HEK293 (cell line): Measurements from ENCODE around the gene LPXN.

Experiments used
- CTCF ChIA-PET: fragments of 350-600 bp; formaldehyde crosslinking; extraction: SDS; loops from one replicate; lab custom pipeline; 2021; ENCODE audit warnings: antibody characterized with exemption; lab: Yijun Ruan, JAX
- POLR2A ChIA-PET: fragments of 300-600 bp; formaldehyde crosslinking; extraction: SDS; loops from one replicate; lab custom pipeline; 2020; ENCODE audit warnings: antibody characterized with exemption, inconsistent platforms; lab: Yijun Ruan, JAX
- H3K27ac ChIP-seq: fragments of 200-500 bp; sonication (Bioruptor generic); 2 replicates; pipeline ENCODE4 v1.5.1; 2014; ENCODE audit warnings: low read depth, low read length, control low read depth, inconsistent platforms; ENCODE audit errors: extremely low read depth
- H3K36me3 ChIP-seq, 2 experiments: fragments of 200-500 bp in 1 of 2; sonication (Bioruptor generic) in 1 of 2; 1 replicate in 1 of 2; 2 replicates in 1 of 2; pipeline ENCODE4 v1.5.1; 2014 to 2017; ENCODE audit warnings: inconsistent platforms in 2 of 2, low read length in 2 of 2; ENCODE audit not compliant: control insufficient read depth in 2 of 2, insufficient read depth in 1 of 2
- H3K4me1 ChIP-seq: fragments of 200-500 bp; sonication (Bioruptor generic); 2 replicates; pipeline ENCODE4 v1.5.1; 2014; ENCODE audit warnings: mild to moderate bottlenecking, low read length, inconsistent platforms; ENCODE audit not compliant: control insufficient read depth, insufficient read depth
- H3K4me3 ChIP-seq: 2 replicates; pipeline ENCODE4 v1.5.1; 2011; ENCODE audit warnings: low read depth, mild to moderate bottlenecking, control low read depth, low read length, moderate library complexity
- H3K9me3 ChIP-seq: fragments of 200-500 bp; sonication (Bioruptor generic); 2 replicates; pipeline ENCODE4 v1.5.1; 2014; ENCODE audit warnings: low read depth, low read length, inconsistent platforms; ENCODE audit not compliant: control insufficient read depth, insufficient read depth
- BCL11A ChIP-seq: fragments of 450-650 bp; formaldehyde crosslinking; IDR thresholded peaks from 2 replicates; pipeline ENCODE4 v1.5.1; 2016; ENCODE audit warnings: low read depth, missing biosample characterization, missing genetic modification characterization
- GLI2 ChIP-seq: fragments of 450-650 bp; formaldehyde crosslinking; IDR thresholded peaks from 2 replicates; pipeline ENCODE4; 2017; ENCODE audit warnings: missing biosample characterization, missing genetic modification characterization, low read depth, borderline replicate concordance
- KLF16 ChIP-seq: fragments of 450-650 bp; formaldehyde crosslinking; IDR thresholded peaks from 2 replicates; pipeline ENCODE4 v1.5.1; 2017; ENCODE audit warnings: missing biosample characterization, missing genetic modification characterization
- SCRT1 ChIP-seq: fragments of 450-650 bp; formaldehyde crosslinking; IDR thresholded peaks from 2 replicates; pipeline ENCODE4 v1.5.1; 2016; ENCODE audit warnings: missing biosample characterization, missing genetic modification characterization, borderline replicate concordance
- YY1 ChIP-seq: fragments of 450-650 bp; formaldehyde crosslinking; IDR thresholded peaks from 2 replicates; pipeline ENCODE4 v1.5.1; 2018; ENCODE audit warnings: missing biosample characterization, missing genetic modification characterization
- ZFP41 ChIP-seq: fragments of 450-650 bp; formaldehyde crosslinking; IDR thresholded peaks from 2 replicates; pipeline ENCODE4 v1.5.1; 2016; ENCODE audit warnings: missing biosample characterization, missing genetic modification characterization, borderline replicate concordance
- ZNF157 ChIP-seq: fragments of 450-650 bp; formaldehyde crosslinking; IDR thresholded peaks from 2 replicates; pipeline ENCODE4 v1.5.1; 2016; ENCODE audit warnings: missing biosample characterization, missing genetic modification characterization
- ZNF221 ChIP-seq: fragments of 450-650 bp; formaldehyde crosslinking; IDR thresholded peaks from 2 replicates; pipeline ENCODE4 v1.5.1; 2017; ENCODE audit warnings: missing biosample characterization, missing genetic modification characterization, borderline replicate concordance
- ZNF521 ChIP-seq: fragments of 450-650 bp; formaldehyde crosslinking; IDR thresholded peaks from 2 replicates; pipeline ENCODE4 v1.5.1; 2017; ENCODE audit warnings: missing biosample characterization, mild to moderate bottlenecking, missing genetic modification characterization
- ZNF623 ChIP-seq: fragments of 450-650 bp; formaldehyde crosslinking; IDR thresholded peaks from 2 replicates; pipeline ENCODE4 v1.5.1; 2016; ENCODE audit warnings: missing biosample characterization, missing genetic modification characterization
- ZNF629 ChIP-seq: fragments of 450-650 bp; formaldehyde crosslinking; IDR thresholded peaks from 2 replicates; pipeline ENCODE4 v1.5.1; 2017; ENCODE audit warnings: missing biosample characterization, missing genetic modification characterization
- ZNF707 ChIP-seq: fragments of 450-650 bp; formaldehyde crosslinking; IDR thresholded peaks from 2 replicates; pipeline ENCODE4 v1.5.1; 2016; ENCODE audit warnings: missing biosample characterization, missing genetic modification characterization
- ZNF785 ChIP-seq: fragments of 450-650 bp; formaldehyde crosslinking; IDR thresholded peaks from 2 replicates; pipeline ENCODE4 v1.5.1; 2016; ENCODE audit warnings: missing biosample characterization, missing genetic modification characterization
- ZNF843 ChIP-seq: fragments of 450-650 bp; formaldehyde crosslinking; IDR thresholded peaks from 2 replicates; pipeline ENCODE4 v1.5.1; 2016; ENCODE audit warnings: missing biosample characterization, missing genetic modification characterization
- TF ChIP-seq, protein P1 (sequence below): fragments of 450-650 bp; formaldehyde crosslinking; IDR thresholded peaks from 2 replicates; pipeline ENCODE4 v1.5.1; 2016; ENCODE audit warnings: missing biosample characterization, missing genetic modification characterization
- TF ChIP-seq, protein P2 (sequence below): fragments of 450-650 bp; formaldehyde crosslinking; IDR thresholded peaks from 2 replicates; pipeline ENCODE4 v1.5.1; 2016; ENCODE audit warnings: missing biosample characterization, missing genetic modification characterization
- TF ChIP-seq, protein P3 (sequence below): fragments of 450-650 bp; formaldehyde crosslinking; IDR thresholded peaks from 2 replicates; pipeline ENCODE4; 2016; ENCODE audit warnings: missing biosample characterization, missing genetic modification characterization

LPXN gene

DNA sequence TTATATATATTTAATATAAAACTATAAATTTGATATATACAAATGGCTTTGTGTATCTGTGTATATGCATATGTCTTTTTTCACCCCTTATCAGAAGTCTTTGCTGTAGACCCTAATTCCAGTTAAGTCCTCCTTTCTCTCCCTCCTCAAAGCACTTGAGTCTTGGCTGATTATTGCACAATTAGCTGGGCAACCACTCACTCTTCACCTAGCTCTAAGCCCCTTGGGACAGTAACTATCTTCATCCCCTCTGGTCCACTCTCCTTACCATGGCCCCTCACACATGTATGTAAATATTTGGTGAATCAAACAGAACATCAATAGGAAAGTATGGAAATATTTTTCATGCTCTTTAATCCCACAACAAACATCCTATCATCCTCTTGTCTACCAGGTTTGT is 66.8 kb downstream of the LPXN start:
- ChIA-PET CTCF (interaction anchor here (6.5 kb wide), 1 partner anchor 15 kb away, joined by 43 read pairs; no protein-coding TSS in a partner anchor), POLR2A (no interaction called here)
- H3K27ac ChIP-seq, result no peak overlapping the region
- no peaks in the 10 kb centered on the region for H3K36me3 ChIP-seq
- H3K9me3 ChIP-seq, result no peaks in the 10 kb centered on the region
- no peak overlapping the region for H3K4me3 ChIP-seq
- H3K4me1 ChIP-seq, result no peaks in the 10 kb centered on the region
- TF ChIP-seq, protein P1, sequence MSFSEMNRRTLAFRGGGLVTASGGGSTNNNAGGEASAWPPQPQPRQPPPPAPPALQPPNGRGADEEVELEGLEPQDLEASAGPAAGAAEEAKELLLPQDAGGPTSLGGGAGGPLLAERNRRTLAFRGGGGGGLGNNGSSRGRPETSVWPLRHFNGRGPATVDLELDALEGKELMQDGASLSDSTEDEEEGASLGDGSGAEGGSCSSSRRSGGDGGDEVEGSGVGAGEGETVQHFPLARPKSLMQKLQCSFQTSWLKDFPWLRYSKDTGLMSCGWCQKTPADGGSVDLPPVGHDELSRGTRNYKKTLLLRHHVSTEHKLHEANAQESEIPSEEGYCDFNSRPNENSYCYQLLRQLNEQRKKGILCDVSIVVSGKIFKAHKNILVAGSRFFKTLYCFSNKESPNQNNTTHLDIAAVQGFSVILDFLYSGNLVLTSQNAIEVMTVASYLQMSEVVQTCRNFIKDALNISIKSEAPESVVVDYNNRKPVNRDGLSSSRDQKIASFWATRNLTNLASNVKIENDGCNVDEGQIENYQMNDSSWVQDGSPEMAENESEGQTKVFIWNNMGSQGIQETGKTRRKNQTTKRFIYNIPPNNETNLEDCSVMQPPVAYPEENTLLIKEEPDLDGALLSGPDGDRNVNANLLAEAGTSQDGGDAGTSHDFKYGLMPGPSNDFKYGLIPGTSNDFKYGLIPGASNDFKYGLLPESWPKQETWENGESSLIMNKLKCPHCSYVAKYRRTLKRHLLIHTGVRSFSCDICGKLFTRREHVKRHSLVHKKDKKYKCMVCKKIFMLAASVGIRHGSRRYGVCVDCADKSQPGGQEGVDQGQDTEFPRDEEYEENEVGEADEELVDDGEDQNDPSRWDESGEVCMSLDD, result no peak
- TF ChIP-seq SCRT1 (tag by site-specific recombination) (no peak), ZNF629 (tag by site-specific recombination) (no peak), ZNF785 (tag by site-specific recombination) (no peak)

DNA sequence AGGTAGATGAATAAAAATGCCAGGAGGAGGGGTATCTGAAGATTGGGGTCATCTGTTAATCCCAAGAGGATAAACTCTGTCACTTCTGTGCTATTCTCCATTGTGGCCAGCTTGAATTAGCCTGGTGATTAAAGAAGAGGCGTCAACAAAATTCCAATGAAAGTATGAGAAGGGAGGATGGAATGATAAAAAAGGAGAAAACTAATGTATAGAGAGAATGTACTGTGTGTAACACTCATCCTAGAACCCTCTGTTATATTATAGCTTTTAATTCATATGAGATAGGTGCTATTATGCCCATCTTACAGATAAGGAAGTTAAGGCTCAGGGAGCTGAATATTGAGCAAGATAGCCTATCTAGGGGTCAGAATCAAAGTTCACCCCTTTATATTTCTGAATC is 67.7 kb downstream of the LPXN start, which contains the start of gene OR5B21:
TSS of gene OR5B21 (minus strand) at position 101 of the 400 bp plus-strand sequence. CDS start at position 101, 0 bp downstream.
- no peaks in the 10 kb centered on the region for H3K4me1 ChIP-seq
- no peak within 1 kb of the TSS for H3K4me3 ChIP-seq
- TF ChIP-seq ZNF843 (tag by site-specific recombination) (no peak), ZNF221 (tag by site-specific recombination) (no peak), ZNF157 (tag by site-specific recombination) (no peak)
- ChIA-PET POLR2A (no interaction called here), CTCF (interaction anchor here (6.5 kb wide), 1 partner anchor 16 kb away, joined by 43 read pairs; no protein-coding TSS in a partner anchor)
- H3K9me3 ChIP-seq, result no peaks in the 10 kb centered on the region
- no peaks in the 10 kb centered on the region for H3K36me3 ChIP-seq
- no peak within 1 kb of the TSS for H3K27ac ChIP-seq

DNA sequence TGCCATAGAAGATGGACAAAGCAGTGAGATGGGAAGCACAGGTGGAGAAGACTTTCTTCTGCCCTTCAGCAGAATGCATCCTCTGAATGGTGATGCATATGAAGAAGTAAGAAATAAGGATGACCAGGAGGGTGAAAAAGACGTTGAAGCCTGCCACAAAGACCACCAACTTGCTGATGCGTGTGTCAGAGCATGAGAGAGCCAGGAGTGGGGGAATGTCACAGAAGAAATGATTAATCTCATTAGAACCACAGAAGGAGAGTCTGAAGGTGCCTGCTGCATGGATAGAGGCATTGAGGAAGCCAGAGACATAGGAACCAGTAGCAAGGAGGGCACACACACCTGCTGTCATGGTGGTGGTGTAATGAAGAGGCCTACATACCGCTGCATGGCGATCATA is 68.3 kb downstream of the LPXN start:
- CTCF ChIA-PET, result no interaction called here

More for the DNA sequence above, 68.3 kb downstream of the LPXN start:
- Histone ChIP-seq H3K27ac (no peak overlapping the region), H3K9me3 (no peaks in the 10 kb centered on the region), H3K36me3 (no peaks in the 10 kb centered on the region), H3K4me1 (no peaks in the 10 kb centered on the region), H3K4me3 (no peak overlapping the region)
- TF ChIP-seq GLI2 (tag by site-specific recombination), result no peak
- TF ChIP-seq YY1 (tag by site-specific recombination), result no peak
- no peak for TF ChIP-seq ZFP41 (tag by site-specific recombination)
- TF ChIP-seq, protein P2, sequence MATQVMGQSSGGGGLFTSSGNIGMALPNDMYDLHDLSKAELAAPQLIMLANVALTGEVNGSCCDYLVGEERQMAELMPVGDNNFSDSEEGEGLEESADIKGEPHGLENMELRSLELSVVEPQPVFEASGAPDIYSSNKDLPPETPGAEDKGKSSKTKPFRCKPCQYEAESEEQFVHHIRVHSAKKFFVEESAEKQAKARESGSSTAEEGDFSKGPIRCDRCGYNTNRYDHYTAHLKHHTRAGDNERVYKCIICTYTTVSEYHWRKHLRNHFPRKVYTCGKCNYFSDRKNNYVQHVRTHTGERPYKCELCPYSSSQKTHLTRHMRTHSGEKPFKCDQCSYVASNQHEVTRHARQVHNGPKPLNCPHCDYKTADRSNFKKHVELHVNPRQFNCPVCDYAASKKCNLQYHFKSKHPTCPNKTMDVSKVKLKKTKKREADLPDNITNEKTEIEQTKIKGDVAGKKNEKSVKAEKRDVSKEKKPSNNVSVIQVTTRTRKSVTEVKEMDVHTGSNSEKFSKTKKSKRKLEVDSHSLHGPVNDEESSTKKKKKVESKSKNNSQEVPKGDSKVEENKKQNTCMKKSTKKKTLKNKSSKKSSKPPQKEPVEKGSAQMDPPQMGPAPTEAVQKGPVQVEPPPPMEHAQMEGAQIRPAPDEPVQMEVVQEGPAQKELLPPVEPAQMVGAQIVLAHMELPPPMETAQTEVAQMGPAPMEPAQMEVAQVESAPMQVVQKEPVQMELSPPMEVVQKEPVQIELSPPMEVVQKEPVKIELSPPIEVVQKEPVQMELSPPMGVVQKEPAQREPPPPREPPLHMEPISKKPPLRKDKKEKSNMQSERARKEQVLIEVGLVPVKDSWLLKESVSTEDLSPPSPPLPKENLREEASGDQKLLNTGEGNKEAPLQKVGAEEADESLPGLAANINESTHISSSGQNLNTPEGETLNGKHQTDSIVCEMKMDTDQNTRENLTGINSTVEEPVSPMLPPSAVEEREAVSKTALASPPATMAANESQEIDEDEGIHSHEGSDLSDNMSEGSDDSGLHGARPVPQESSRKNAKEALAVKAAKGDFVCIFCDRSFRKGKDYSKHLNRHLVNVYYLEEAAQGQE (tag by site-specific recombination), result no peak
- no peak for TF ChIP-seq ZNF521 (tag by site-specific recombination)
- TF ChIP-seq BCL11A, result no peak
- no peak for TF ChIP-seq ZNF623 (tag by site-specific recombination)
- no peak for TF ChIP-seq ZNF707 (tag by site-specific recombination)
- TF ChIP-seq, protein P3, sequence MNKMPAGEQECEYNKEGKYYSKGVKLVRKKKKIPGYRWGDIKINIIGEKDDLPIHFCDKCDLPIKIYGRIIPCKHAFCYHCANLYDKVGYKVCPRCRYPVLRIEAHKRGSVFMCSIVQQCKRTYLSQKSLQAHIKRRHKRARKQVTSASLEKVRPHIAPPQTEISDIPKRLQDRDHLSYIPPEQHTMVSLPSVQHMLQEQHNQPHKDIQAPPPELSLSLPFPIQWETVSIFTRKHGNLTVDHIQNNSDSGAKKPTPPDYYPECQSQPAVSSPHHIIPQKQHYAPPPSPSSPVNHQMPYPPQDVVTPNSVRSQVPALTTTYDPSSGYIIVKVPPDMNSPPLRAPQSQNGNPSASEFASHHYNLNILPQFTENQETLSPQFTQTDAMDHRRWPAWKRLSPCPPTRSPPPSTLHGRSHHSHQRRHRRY (tag by site-specific recombination), result no peak
- TF ChIP-seq KLF16, result no peak
- POLR2A ChIA-PET, result no interaction called here
